ENCODE measurements around the gene DPEP1. TPM values are rescaled to one million over a fixed set of nuclear protein-coding genes. Genes with fewer than 3 reads are reported as not detected.

The DPEP1 gene
- total RNA-seq, 1 experiment from 2014 or later, result 1.1 TPM

DNA sequence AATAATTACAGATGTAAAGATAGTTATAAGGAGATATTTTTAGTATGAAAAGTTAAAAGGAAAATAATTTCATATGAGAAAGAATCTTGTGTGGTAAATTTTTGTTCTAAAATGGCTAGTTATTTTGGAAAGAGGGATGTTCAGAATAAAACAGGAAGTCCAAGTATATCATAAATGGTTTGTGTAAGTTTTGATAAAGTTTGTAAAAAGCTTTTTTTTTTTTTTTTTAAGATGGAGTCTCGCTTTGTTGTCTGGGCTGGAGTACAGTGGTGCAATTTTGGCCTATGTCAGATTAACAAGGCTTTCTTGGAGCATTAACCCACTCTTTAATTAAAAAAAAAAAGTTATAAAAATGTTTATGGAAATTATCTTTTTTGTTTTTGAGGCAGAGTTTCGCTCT is 64.8 kb downstream of the DPEP1 start:
- H3K27me3 ChIP-seq (ENCODE audit: insufficient read depth, low read length), result no peaks in the 10 kb centered on the region
- no TSS peak for BruUV-seq (replicated peaks)
- TF ChIP-seq, protein P1, sequence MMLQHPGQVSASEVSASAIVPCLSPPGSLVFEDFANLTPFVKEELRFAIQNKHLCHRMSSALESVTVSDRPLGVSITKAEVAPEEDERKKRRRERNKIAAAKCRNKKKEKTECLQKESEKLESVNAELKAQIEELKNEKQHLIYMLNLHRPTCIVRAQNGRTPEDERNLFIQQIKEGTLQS (IDR thresholded peaks at IDR 0.05), result no peak
- TF ChIP-seq JUND (IDR thresholded peaks at IDR 0.05) (no peak), ZFX (IDR thresholded peaks at IDR 0.05) (no peak), CBX3 (IDR thresholded peaks at IDR 0.05; ENCODE audit: low read depth) (peak; percentile 73; the same call in 1 of the 2 replicates)
- TF ChIP-seq, protein P2, sequence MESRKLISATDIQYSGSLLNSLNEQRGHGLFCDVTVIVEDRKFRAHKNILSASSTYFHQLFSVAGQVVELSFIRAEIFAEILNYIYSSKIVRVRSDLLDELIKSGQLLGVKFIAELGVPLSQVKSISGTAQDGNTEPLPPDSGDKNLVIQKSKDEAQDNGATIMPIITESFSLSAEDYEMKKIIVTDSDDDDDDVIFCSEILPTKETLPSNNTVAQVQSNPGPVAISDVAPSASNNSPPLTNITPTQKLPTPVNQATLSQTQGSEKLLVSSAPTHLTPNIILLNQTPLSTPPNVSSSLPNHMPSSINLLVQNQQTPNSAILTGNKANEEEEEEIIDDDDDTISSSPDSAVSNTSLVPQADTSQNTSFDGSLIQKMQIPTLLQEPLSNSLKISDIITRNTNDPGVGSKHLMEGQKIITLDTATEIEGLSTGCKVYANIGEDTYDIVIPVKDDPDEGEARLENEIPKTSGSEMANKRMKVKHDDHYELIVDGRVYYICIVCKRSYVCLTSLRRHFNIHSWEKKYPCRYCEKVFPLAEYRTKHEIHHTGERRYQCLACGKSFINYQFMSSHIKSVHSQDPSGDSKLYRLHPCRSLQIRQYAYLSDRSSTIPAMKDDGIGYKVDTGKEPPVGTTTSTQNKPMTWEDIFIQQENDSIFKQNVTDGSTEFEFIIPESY (IDR thresholded peaks at IDR 0.05; ENCODE audit: extremely low read depth, insufficient replicate concordance, low read length), result no peak
- H4K20me1 ChIP-seq (ENCODE audit: insufficient read depth), result no peaks in the 10 kb centered on the region
- intact Hi-C loops (cut with micrococcal nuclease), result no loop called here
- no peaks in the 10 kb centered on the region for H3K4me1 ChIP-seq (ENCODE audit: control insufficient read depth in 1 of 2, insufficient read depth in 2 of 2, low read length in 2 of 2)
- no peak overlapping the region for H3K27ac ChIP-seq (ENCODE audit: low read depth, low read length)
- H3K9ac ChIP-seq (ENCODE audit: low read length), result no peak overlapping the region
- CTCF ChIA-PET, result no interaction called here
- RAD21 ChIA-PET (ENCODE audit: low non-redundant PET in 1 of 2, low total read pairs in 2 of 2, uncharacterized antibody in 2 of 2, unreplicated experiment in 2 of 2), result no interaction called here
- peaks cover 15 to 24% of the 10 kb centered on the region in 2 experiments; a peak in 2 of 4 replicates for H3K9me3 ChIP-seq (ENCODE audit: control insufficient read depth in 1 of 2, insufficient read depth in 1 of 2, low read depth in 1 of 2, low read length in 2 of 2)
- POLR2A ChIA-PET, result no interaction called here
- DNase-seq (ENCODE audit: low read depth, low spot score) (no peak), ATAC-seq (no peak)
- H3K4me3 ChIP-seq (replicated peaks in 1 of 2; ENCODE audit: low read depth in 1 of 2, low read length in 2 of 2), result no peak overlapping the region
- H3K36me3 ChIP-seq (ENCODE audit: control insufficient read depth in 1 of 2, insufficient read depth in 2 of 2, low read length in 2 of 2), result 0 out of 4 replicates have a peak, but pooled peaks cover 0 to 6% of the 10 kb centered on the region in 2 experiments
- H3K9me2 ChIP-seq (ENCODE audit: insufficient read depth), result no peaks in the 10 kb centered on the region
- no peak overlapping the region for H3K4me2 ChIP-seq (ENCODE audit: low read length)
- no peaks in the 10 kb centered on the region for H3K79me2 ChIP-seq (ENCODE audit: insufficient read depth, low read length)
- H2AFZ ChIP-seq (ENCODE audit: low read depth, low read length, poor library complexity, severe bottlenecking), result no peak overlapping the region

DNA sequence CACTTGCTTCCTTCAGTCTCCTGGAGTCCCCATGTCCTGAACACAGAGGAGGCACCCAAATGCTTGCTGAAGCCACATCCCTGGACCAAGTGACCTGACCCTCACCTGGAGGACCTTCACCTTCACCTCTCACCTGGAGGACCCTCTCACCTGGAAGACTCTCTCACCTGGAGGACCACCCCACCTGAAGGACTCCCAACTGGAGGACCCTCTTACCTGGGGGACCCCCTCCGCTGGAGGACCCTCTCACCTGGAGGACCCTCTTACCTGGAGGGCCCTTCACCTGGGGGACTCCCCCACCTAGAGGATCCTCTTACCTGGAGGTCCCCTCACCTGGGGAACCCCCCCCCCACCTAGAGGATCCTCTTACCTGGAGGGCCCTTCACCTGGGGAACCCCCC is 72.5 kb downstream of the DPEP1 start:
- TF ChIP-seq, protein P3, sequence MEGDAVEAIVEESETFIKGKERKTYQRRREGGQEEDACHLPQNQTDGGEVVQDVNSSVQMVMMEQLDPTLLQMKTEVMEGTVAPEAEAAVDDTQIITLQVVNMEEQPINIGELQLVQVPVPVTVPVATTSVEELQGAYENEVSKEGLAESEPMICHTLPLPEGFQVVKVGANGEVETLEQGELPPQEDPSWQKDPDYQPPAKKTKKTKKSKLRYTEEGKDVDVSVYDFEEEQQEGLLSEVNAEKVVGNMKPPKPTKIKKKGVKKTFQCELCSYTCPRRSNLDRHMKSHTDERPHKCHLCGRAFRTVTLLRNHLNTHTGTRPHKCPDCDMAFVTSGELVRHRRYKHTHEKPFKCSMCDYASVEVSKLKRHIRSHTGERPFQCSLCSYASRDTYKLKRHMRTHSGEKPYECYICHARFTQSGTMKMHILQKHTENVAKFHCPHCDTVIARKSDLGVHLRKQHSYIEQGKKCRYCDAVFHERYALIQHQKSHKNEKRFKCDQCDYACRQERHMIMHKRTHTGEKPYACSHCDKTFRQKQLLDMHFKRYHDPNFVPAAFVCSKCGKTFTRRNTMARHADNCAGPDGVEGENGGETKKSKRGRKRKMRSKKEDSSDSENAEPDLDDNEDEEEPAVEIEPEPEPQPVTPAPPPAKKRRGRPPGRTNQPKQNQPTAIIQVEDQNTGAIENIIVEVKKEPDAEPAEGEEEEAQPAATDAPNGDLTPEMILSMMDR (IDR thresholded peaks at IDR 0.05 in 2 of 3, conservative IDR thresholded peaks at IDR 0.05 in 1 of 3; ENCODE audit: borderline replicate concordance in 1 of 3, insufficient read depth in 1 of 3, low read depth in 2 of 3, low read length in 2 of 3), result no peak
- TF ChIP-seq SIN3A (IDR thresholded peaks at IDR 0.05; ENCODE audit: low read depth) (no peak), EZH2 (IDR thresholded peaks at IDR 0.05) (no peak), POLR2A (IDR thresholded peaks at IDR 0.05; ENCODE audit: borderline replicate concordance, extremely low read depth, insufficient read depth, insufficient read length) (no peak), EZH2phosphoT487 (IDR thresholded peaks at IDR 0.05; ENCODE audit: borderline replicate concordance) (no peak), EGR1 (IDR thresholded peaks at IDR 0.05; ENCODE audit: low read depth) (no peak), YY1 (IDR thresholded peaks at IDR 0.05; ENCODE audit: extremely low read depth, insufficient replicate concordance, low read depth, low read length) (no peak), JUND (IDR thresholded peaks at IDR 0.05) (no peak)
- TF ChIP-seq, protein P2 (IDR thresholded peaks at IDR 0.05; ENCODE audit: extremely low read depth, insufficient replicate concordance, low read length), result no peak
- Histone ChIP-seq H3K36me3 (ENCODE audit: control insufficient read depth in 1 of 2, insufficient read depth in 2 of 2, low read length in 2 of 2) (peaks cover 6 to 46% of the 10 kb centered on the region in 2 experiments; a peak in 3 of 4 replicates), H3K27me3 (ENCODE audit: insufficient read depth, low read length) (no peaks in the 10 kb centered on the region), H3K9me2 (ENCODE audit: insufficient read depth) (no peaks in the 10 kb centered on the region), H3K27ac (ENCODE audit: low read depth, low read length) (no peak overlapping the region; the same call in 1 of the 2 replicates), H4K20me1 (ENCODE audit: insufficient read depth) (no peaks in the 10 kb centered on the region), H2AFZ (ENCODE audit: low read depth, low read length, poor library complexity, severe bottlenecking) (no peak overlapping the region), H3K4me3 (replicated peaks in 1 of 2; ENCODE audit: low read depth in 1 of 2, low read length in 2 of 2) (peak overlapping the region; percentile 57 to 85), H3K9me3 (ENCODE audit: control insufficient read depth in 1 of 2, insufficient read depth in 1 of 2, low read depth in 1 of 2, low read length in 2 of 2) (peaks cover 6 to 10% of the 10 kb centered on the region in 2 experiments; a peak in 3 of 4 replicates), H3K79me2 (ENCODE audit: insufficient read depth, low read length) (peaks cover 30% of the 10 kb centered on the region), H3K4me1 (ENCODE audit: control insufficient read depth in 1 of 2, insufficient read depth in 2 of 2, low read length in 2 of 2) (peaks cover 9 to 20% of the 10 kb centered on the region in 2 experiments), H3K4me2 (ENCODE audit: low read length) (peak overlapping the region; percentile 95), H3K9ac (ENCODE audit: low read length) (peak overlapping the region; percentile 86; the same call in 1 of the 2 replicates)
- ATAC-seq (no peak), DNase-seq (ENCODE audit: low read depth, low spot score) (no peak)
- no TSS peak for BruUV-seq (replicated peaks)
- ChIA-PET POLR2A (interaction anchor here (1.0 to 1.4 kb wide), 5 partner anchors 10 to 20 kb away, joined by 3 to 7 read pairs (median 4); no protein-coding TSS in a partner anchor), RAD21 (ENCODE audit: low non-redundant PET in 1 of 2, low total read pairs in 2 of 2, uncharacterized antibody in 2 of 2, unreplicated experiment in 2 of 2) (interaction anchor here in 1 of 2 experiments (0.7 kb wide), 1 partner anchor 14 kb away, joined by 3 read pairs; no protein-coding TSS in a partner anchor), CTCF (interaction anchor here (1.0 to 1.8 kb wide), 3 partner anchors 14 to 120 kb away, joined by 3 to 14 read pairs (median 3); no protein-coding TSS in a partner anchor)
- intact Hi-C loops (cut with micrococcal nuclease), result loop anchor here (1.0 kb wide), 1 partner anchor 14 kb away; no protein-coding TSS in a partner anchor
